IMR-90 (cell line): ENCODE results near the gene MYCBP2. TPM values are rescaled to one million over a fixed set of nuclear protein-coding genes. Genes with fewer than 3 reads are reported as not detected.

ENCODE experiments used
- ATAC-seq: fragments of 200-7000 bp; cut with Tn5 transposase; 2 replicates; pipeline ENCODE4 v1.9.1; 2020; ENCODE audit warnings: low read depth, mild to moderate bottlenecking, moderate library complexity
- BruUV-seq: library from RNA; stranded (reverse); fragments of 400-500 nt; replicated peaks from 2 replicates; lab custom pipeline; 2021; lab: Mats Ljungman, UMichigan
- CTCF ChIA-PET: fragments of 300-600 bp; formaldehyde crosslinking; extraction: SDS; loops from one replicate; lab custom pipeline; 2021; ENCODE audit warnings: antibody characterized with exemption; lab: Yijun Ruan, JAX
- POLR2A ChIA-PET: fragments of 300-600 bp; sonication (Branson Sonifier 250); formaldehyde crosslinking; loops from one replicate; lab custom pipeline; 2022; ENCODE audit warnings: antibody characterized with exemption; ENCODE audit not compliant: unreplicated experiment; lab: Charles Lee
- DNase-seq: peaks from one replicate; pipeline ENCODE4 v3.0.0; 2013
- H2AFZ ChIP-seq: replicated peaks from 2 replicates; pipeline ENCODE3; 2013; ENCODE audit warnings: low read length, mild to moderate bottlenecking; ENCODE audit not compliant: poor library complexity
- H2AK5ac ChIP-seq: 2 replicates; pipeline ENCODE4 v1.6.1; 2013; ENCODE audit warnings: low read depth, low read length, inconsistent platforms
- H2AK9ac ChIP-seq: replicated peaks from 2 replicates; pipeline ENCODE3; 2013; ENCODE audit warnings: mild to moderate bottlenecking, low read depth, low read length, moderate library complexity; ENCODE audit not compliant: poor library complexity
- H2BK120ac ChIP-seq: 2 replicates; pipeline ENCODE4 v1.6.1; 2013; ENCODE audit warnings: low read depth, low read length, inconsistent platforms
- H2BK15ac ChIP-seq: 3 replicates; pipeline ENCODE4 v1.6.1; 2013; ENCODE audit warnings: low read depth, low read length, inconsistent platforms
- H2BK20ac ChIP-seq: 2 replicates; pipeline ENCODE4 v1.6.1; 2013; ENCODE audit warnings: low read depth, mild to moderate bottlenecking, inconsistent platforms, low read length, moderate library complexity
- H2BK5ac ChIP-seq: 2 replicates; pipeline ENCODE4 v1.6.1; 2013; ENCODE audit warnings: mild to moderate bottlenecking, low read depth, low read length, inconsistent platforms; ENCODE audit not compliant: poor library complexity, severe bottlenecking
- H3K14ac ChIP-seq: replicated peaks from 2 replicates; pipeline ENCODE4 v1.6.1; 2013; ENCODE audit warnings: low read depth, low read length, inconsistent platforms
- H3K18ac ChIP-seq: 2 replicates; pipeline ENCODE4 v1.6.1; 2013; ENCODE audit warnings: low read depth, low read length, control low read depth
- H3K23ac ChIP-seq: 2 replicates; pipeline ENCODE4 v1.6.1; 2013; ENCODE audit warnings: low read depth, low read length, inconsistent platforms
- H3K27ac ChIP-seq: 2 replicates; pipeline ENCODE4 v1.5.1; 2013; ENCODE audit warnings: mild to moderate bottlenecking, control low read depth, low read length; ENCODE audit not compliant: insufficient read depth
- H3K27me3 ChIP-seq: 2 replicates; pipeline ENCODE4 v1.6.1; 2013; ENCODE audit warnings: low read length; ENCODE audit not compliant: control insufficient read depth, insufficient read depth
- H3K36me3 ChIP-seq: 2 replicates; pipeline ENCODE4 v1.6.1; 2013; ENCODE audit warnings: low read length, mixed read lengths; ENCODE audit not compliant: control insufficient read depth, insufficient read depth
- H3K4ac ChIP-seq: 2 replicates; pipeline ENCODE4 v1.6.1; 2013; ENCODE audit warnings: low read depth, low read length, inconsistent platforms
- H3K4me1 ChIP-seq: 2 replicates; pipeline ENCODE4 v1.6.1; 2013; ENCODE audit warnings: low read length, mixed read lengths; ENCODE audit not compliant: control insufficient read depth, insufficient read depth
- H3K4me2 ChIP-seq: 2 replicates; pipeline ENCODE4 v1.6.1; 2013; ENCODE audit warnings: low read depth, mild to moderate bottlenecking, control low read depth, low read length, moderate library complexity
- H3K4me3 ChIP-seq: 2 replicates; pipeline ENCODE4 v1.5.1; 2013; ENCODE audit warnings: low read depth, mild to moderate bottlenecking, control low read depth, low read length, moderate library complexity; ENCODE audit not compliant: insufficient read depth
- H3K56ac ChIP-seq: 2 replicates; pipeline ENCODE4 v1.6.1; 2013; ENCODE audit warnings: low read length, inconsistent platforms; ENCODE audit not compliant: insufficient read depth; ENCODE audit errors: extremely low read depth
- H3K79me1 ChIP-seq, 2 experiments: 2 replicates each; pipeline ENCODE4 v1.6.1; 2013; ENCODE audit warnings: low read length in 2 of 2, inconsistent platforms in 1 of 2, low read depth in 1 of 2
- H3K9ac ChIP-seq: 2 replicates; pipeline ENCODE4 v1.6.1; 2013; ENCODE audit warnings: low read depth, low read length, control low read depth
- H3K9me1 ChIP-seq: 2 replicates; pipeline ENCODE4 v1.6.1; 2013; ENCODE audit warnings: low read length, inconsistent platforms; ENCODE audit not compliant: insufficient read depth
- H3K9me3 ChIP-seq: 2 replicates; pipeline ENCODE4 v1.6.1; 2013; ENCODE audit warnings: low read length; ENCODE audit not compliant: control insufficient read depth, insufficient read depth
- H4K20me1 ChIP-seq: 2 replicates; pipeline ENCODE4 v1.6.1; 2013; ENCODE audit warnings: low read length, inconsistent platforms; ENCODE audit not compliant: insufficient read depth
- H4K5ac ChIP-seq: 2 replicates; pipeline ENCODE4 v1.6.1; 2013; ENCODE audit warnings: mild to moderate bottlenecking, low read depth, low read length, control low read depth
- H4K8ac ChIP-seq, 2 experiments: 2 replicates each; pipeline ENCODE4 v1.6.1; 2013; ENCODE audit warnings: low read depth in 2 of 2, low read length in 2 of 2, control low read depth in 1 of 2, inconsistent platforms in 1 of 2
- H4K91ac ChIP-seq: 2 replicates; pipeline ENCODE4 v1.6.1; 2013; ENCODE audit warnings: low read depth, low read length, inconsistent platforms; ENCODE audit not compliant: insufficient read depth
- BHLHE40 ChIP-seq: fragments of 150-350 bp; IDR thresholded peaks from 2 replicates; pipeline ENCODE4 v1.6.1; 2016; ENCODE audit warnings: mild to moderate bottlenecking, low read depth, low read length
- CEBPB ChIP-seq: IDR thresholded peaks from 2 replicates; pipeline ENCODE4 v1.6.1; 2012; ENCODE audit warnings: low read depth, low read length, improper control_type of control experiment
- CHD1 ChIP-seq: IDR thresholded peaks from 2 replicates; pipeline ENCODE4 v1.6.1; 2012; ENCODE audit warnings: low read depth, low read length, improper control_type of control experiment
- CTCF ChIP-seq: conservative IDR thresholded peaks from 2 replicates; pipeline ENCODE4 v1.5.1; 2012; ENCODE audit warnings: mild to moderate bottlenecking, low read depth, low read length, improper control_type of control experiment
- ELK1 ChIP-seq: fragments of 150-350 bp; IDR thresholded peaks from 2 replicates; pipeline ENCODE4 v1.6.1; 2016; ENCODE audit warnings: low read depth, mild to moderate bottlenecking, low read length, moderate library complexity, borderline replicate concordance
- FOS ChIP-seq: fragments of 150-350 bp; IDR thresholded peaks from 2 replicates; pipeline ENCODE4 v1.6.1; 2016; ENCODE audit warnings: low read depth, low read length
- MAFK ChIP-seq: IDR thresholded peaks from 2 replicates; pipeline ENCODE4 v1.6.1; 2012; ENCODE audit warnings: low read depth, low read length, improper control_type of control experiment
- MAZ ChIP-seq: IDR thresholded peaks from 2 replicates; pipeline ENCODE4 v1.6.1; 2012; ENCODE audit warnings: low read depth, mild to moderate bottlenecking, low read length, improper control_type of control experiment, moderate library complexity, borderline replicate concordance
- MXI1 ChIP-seq: IDR thresholded peaks from 2 replicates; pipeline ENCODE4 v1.6.1; 2012; ENCODE audit warnings: low read depth, mild to moderate bottlenecking, low read length, moderate library complexity, borderline replicate concordance
- NFE2L2 ChIP-seq: fragments of 150-350 bp; IDR thresholded peaks from 2 replicates; pipeline ENCODE4 v1.6.1; 2016; ENCODE audit warnings: low read depth, mild to moderate bottlenecking, low read length
- POLR2A ChIP-seq: IDR thresholded peaks from 2 replicates; pipeline ENCODE4 v1.6.1; 2012; ENCODE audit warnings: mild to moderate bottlenecking, low read depth, low read length
- RAD21 ChIP-seq: IDR thresholded peaks from 2 replicates; pipeline ENCODE4 v1.6.1; 2012; ENCODE audit warnings: low read length, improper control_type of control experiment
- RCOR1 ChIP-seq: IDR thresholded peaks from 2 replicates; pipeline ENCODE4 v1.6.1; 2012; ENCODE audit warnings: mild to moderate bottlenecking, low read length, improper control_type of control experiment; ENCODE audit not compliant: insufficient replicate concordance
- RFX5 ChIP-seq: IDR thresholded peaks from 2 replicates; pipeline ENCODE4 v1.8.0; 2012; ENCODE audit warnings: low read depth, mild to moderate bottlenecking, low read length, moderate library complexity
- SMC3 ChIP-seq: fragments of 150-350 bp; IDR thresholded peaks from 2 replicates; pipeline ENCODE4 v1.6.1; 2016; ENCODE audit warnings: low read depth, mild to moderate bottlenecking, antibody characterized with exemption, low read length, moderate library complexity
- USF2 ChIP-seq: fragments of 150-350 bp; IDR thresholded peaks from 2 replicates; pipeline ENCODE4 v1.6.1; 2017; ENCODE audit warnings: mild to moderate bottlenecking, antibody characterized with exemption, low read length, low read depth
- WGBS, 2 experiments: methylation state at CpG; one replicate each; pipeline versions ENCODE4 v1.1.5 to v1.1.7; 2013; ENCODE audit warnings: missing lambda C conversion rate in 2 of 2; ENCODE audit not compliant: insufficient read length in 1 of 2; ENCODE audit errors: extremely low coverage in 2 of 2; 5-methylcytosine and 5-hydroxymethylcytosine counted together
- dilution Hi-C: fragments of 300-500 bp; cut with HindIII; formaldehyde crosslinking; loops from one replicate; pipeline ENCODE4 v1.14.3; 2018; ENCODE audit warnings: low sequenced_read_pairs; ENCODE audit not compliant: unreplicated experiment
- in situ Hi-C: fragments of 300-500 bp; cut with MboI; formaldehyde crosslinking; loops from 3 replicates; pipeline ENCODE4 v1.14.3; 2019; ENCODE audit warnings: low sequenced_read_pairs, inconsistent platforms, mixed read lengths
- intact Hi-C: fragments of 100-400 bp; cut with micrococcal nuclease; formaldehyde crosslinking; loops from 2 replicates; pipeline ENCODE4 v1.10.0; 2022
- polyA plus RNA-seq, 3 experiments: library from polyadenylated mRNA; depleted of rRNA; stranded (reverse); fragments of >200 nt; gene quantifications; 2 replicates each; pipeline ENCODE4 v1.2.3, GENCODE V29; 2012; ENCODE audit warnings: low replicate concordance in 1 of 3
- total RNA-seq: library from RNA; depleted of rRNA; stranded (reverse); fragments of >200 nt; gene quantifications from 2 replicates; pipeline ENCODE4 v1.2.3, GENCODE V29; 2012

Gene MYCBP2
- total and polyA plus RNA-seq, 2 of the 4 experiments (the other 2 are of a cell fraction), result 20.1 to 43.2 TPM

- no peak overlapping the region for H3K9ac ChIP-seq
- ATAC-seq, result no peak
- H3K36me3 ChIP-seq, result peaks cover 11% of the 10 kb centered on the region
- no peaks in the 10 kb centered on the region for H3K9me3 ChIP-seq
- peaks cover 3% of the 10 kb centered on the region; the same call in 1 of the 2 replicates for H3K4me1 ChIP-seq
- ChIA-PET POLR2A (no interaction called here), CTCF (interaction anchor here (1.3 kb wide), 1 partner anchor 11 kb away, joined by 3 read pairs; no protein-coding TSS in a partner anchor)
- dilution Hi-C loops (no loop called here), in situ Hi-C loops (no loop called here), intact Hi-C loops (no loop called here)
- WGBS, 2 experiments, result no CpG with 5 or more reads among the region's 4 CpGs
- H2BK5ac ChIP-seq, result no peak overlapping the region
- peaks cover 0 to 3% of the 10 kb centered on the region in 2 experiments; a peak in 1 of 4 replicates for H3K79me1 ChIP-seq
- no peak overlapping the region for H4K5ac ChIP-seq
- no peak overlapping the region for H2BK15ac ChIP-seq
- H3K4me3 ChIP-seq, result no peak overlapping the region
- no peak overlapping the region for H2AK5ac ChIP-seq
- H3K4ac ChIP-seq, result no peak overlapping the region
- H3K27ac ChIP-seq, result no peak overlapping the region
- no peak overlapping the region for H3K18ac ChIP-seq
- no peak overlapping the region for H3K56ac ChIP-seq
- no peak overlapping the region for H4K8ac ChIP-seq
- no peak overlapping the region for H2BK120ac ChIP-seq
- TF ChIP-seq USF2 (no peak), MAZ (no peak), SMC3 (no peak), MXI1 (no peak), CTCF (no peak), NFE2L2 (no peak), ELK1 (no peak), BHLHE40 (no peak), CEBPB (no peak), RAD21 (no peak), FOS (no peak), CHD1 (no peak), RCOR1 (no peak), MAFK (no peak), RFX5 (no peak), POLR2A (no peak)
- no peak overlapping the region for H3K4me2 ChIP-seq
- no peaks in the 10 kb centered on the region; the same call in 1 of the 2 replicates for H4K20me1 ChIP-seq
- H3K27me3 ChIP-seq, result no peaks in the 10 kb centered on the region
- H3K23ac ChIP-seq, result no peak overlapping the region
- no peak overlapping the region for H2AFZ ChIP-seq
- no peak overlapping the region for H2BK20ac ChIP-seq
- DNase-seq, result no peak
- H3K14ac ChIP-seq, result no peak overlapping the region
- H4K91ac ChIP-seq, result no peak overlapping the region
- H2AK9ac ChIP-seq, result no peak overlapping the region
- BruUV-seq, result no TSS peak
- H3K9me1 ChIP-seq, result 0 out of 2 replicates have a peak, but pooled peaks cover 5% of the 10 kb centered on the region
These were observed 108.6 kb downstream of the MYCBP2 start for GRCh38 chr13:77218274-77218673.
